LNCAP (cell line): ENCODE results near the gene LIFR.

ENCODE experiments used
- TF ChIP-seq, protein P1 (sequence below): fragments of 450-650 bp; IDR thresholded peaks from 2 replicates; pipeline ENCODE4 v1.5.1; 2017; ENCODE audit warnings: mild to moderate bottlenecking

LIFR gene

GRCh38 chr5:38543074-38543473, 13.4 kb downstream of the LIFR start:
- TF ChIP-seq, protein P1, sequence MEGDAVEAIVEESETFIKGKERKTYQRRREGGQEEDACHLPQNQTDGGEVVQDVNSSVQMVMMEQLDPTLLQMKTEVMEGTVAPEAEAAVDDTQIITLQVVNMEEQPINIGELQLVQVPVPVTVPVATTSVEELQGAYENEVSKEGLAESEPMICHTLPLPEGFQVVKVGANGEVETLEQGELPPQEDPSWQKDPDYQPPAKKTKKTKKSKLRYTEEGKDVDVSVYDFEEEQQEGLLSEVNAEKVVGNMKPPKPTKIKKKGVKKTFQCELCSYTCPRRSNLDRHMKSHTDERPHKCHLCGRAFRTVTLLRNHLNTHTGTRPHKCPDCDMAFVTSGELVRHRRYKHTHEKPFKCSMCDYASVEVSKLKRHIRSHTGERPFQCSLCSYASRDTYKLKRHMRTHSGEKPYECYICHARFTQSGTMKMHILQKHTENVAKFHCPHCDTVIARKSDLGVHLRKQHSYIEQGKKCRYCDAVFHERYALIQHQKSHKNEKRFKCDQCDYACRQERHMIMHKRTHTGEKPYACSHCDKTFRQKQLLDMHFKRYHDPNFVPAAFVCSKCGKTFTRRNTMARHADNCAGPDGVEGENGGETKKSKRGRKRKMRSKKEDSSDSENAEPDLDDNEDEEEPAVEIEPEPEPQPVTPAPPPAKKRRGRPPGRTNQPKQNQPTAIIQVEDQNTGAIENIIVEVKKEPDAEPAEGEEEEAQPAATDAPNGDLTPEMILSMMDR: no peak

GRCh38 chr5:38541174-38541725, 15.2 kb downstream of the LIFR start:
- TF ChIP-seq, protein P1: no peak

DNA sequence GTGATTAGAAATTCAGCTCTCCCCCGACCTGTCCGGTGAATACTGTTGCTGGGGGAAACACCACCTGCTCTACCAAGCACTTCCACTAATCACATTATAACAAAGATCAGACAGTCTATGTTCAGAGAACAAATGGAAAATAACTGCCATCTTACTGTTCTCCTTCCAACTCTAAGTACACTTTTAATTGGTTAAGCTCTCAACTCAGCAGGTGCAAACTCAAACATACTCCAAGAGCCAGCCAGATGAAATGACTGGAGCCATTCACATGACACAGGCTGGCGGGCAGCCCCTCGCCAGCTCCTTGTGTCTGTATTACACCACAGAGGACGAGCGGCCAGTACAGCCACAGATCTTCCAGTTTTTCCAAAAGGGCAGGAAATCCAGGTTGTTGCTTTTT, 16.1 kb downstream of the LIFR start:
- TF ChIP-seq, protein P1: no peak

DNA sequence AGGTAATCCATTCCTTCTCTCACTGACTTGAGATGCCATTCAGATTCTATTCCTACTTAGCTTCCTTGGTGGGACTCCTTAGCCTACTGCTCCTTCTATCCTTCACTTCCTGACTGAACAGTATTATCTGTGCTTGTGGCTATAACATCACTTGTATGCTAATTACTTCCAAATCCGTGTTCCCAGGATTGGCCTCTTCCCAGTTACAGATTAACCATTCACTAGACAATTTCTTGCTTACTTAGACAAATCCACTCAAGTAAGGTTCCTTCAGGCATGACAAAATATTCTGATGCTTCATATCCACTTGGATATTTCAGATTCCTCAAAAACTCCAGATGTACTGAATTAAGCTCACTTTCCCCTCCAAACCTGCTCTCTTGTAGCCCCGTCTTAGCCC, 18.3 kb downstream of the LIFR start:
- TF ChIP-seq, protein P1: no peak

DNA sequence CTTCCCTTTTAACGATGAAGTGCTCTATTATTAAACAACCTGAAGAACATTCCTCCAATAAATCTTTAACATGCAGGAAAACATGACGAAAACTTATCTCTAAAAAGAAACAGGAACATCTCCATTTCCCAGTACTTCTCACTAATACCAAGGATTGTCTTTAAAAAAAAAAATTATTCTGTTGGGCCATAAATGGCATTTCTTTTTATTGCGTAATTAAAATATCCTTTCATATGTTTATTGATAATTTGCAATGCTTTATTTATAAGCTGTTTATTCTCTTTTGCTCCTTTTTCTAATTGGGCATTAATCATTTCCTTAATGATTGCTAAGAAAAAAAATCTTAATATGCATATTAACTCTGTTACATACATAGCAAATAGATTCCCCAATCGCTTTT, 18.9 kb downstream of the LIFR start:
- TF ChIP-seq, protein P1: no peak

- TF ChIP-seq, protein P1: no peak
Measured at GRCh38 chr5:38536968-38537367, 19.5 kb downstream of the LIFR start.

GRCh38 chr5:38535845-38536244, 20.6 kb downstream of the LIFR start:
- TF ChIP-seq, protein P1: no peak

DNA sequence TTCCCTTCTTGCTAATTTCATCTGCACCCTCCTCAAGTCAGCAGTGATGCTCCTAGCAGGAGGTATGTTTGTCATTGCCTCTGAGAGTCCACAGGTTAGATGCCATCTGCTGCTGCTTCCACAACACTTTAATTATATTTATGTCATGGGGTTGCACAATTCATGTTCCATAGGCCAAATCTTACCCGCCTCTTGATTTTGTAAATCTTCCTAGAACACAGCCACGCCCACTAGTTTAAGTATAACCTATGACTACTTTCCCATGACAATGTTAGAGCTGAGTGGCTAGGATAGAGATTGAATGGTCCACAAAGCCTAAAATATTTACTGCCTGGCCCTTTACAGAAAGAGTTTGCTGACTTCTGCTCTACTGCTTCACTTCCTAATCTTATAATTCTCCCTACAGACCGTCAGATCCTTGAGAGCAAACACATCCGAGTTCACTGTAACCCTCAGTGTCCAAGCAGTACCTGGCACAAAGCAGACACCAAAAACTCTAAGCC, 21.1 kb downstream of the LIFR start:
- TF ChIP-seq, protein P1: no peak
